WTC11 (cell line): ENCODE results near the gene LAMA3.

ENCODE experiments used
- CBFB ChIP-seq: sonication (generic); formaldehyde crosslinking; IDR thresholded peaks from 2 replicates; pipeline ENCODE4 v1.8.1; 2022; ENCODE audit warnings: mild to moderate bottlenecking, low read depth, missing genetic modification reagents
- CDX4 ChIP-seq: fragments of 250-450 bp; sonication (Bioruptor Pico); IDR thresholded peaks from 2 replicates; pipeline ENCODE4 v1.9.0; 2021; ENCODE audit warnings: moderate library complexity, mild to moderate bottlenecking, inconsistent platforms, borderline replicate concordance
- CTCF ChIP-seq: fragments of 200-600 bp; IDR thresholded peaks from 2 replicates; pipeline ENCODE4 v1.8.0; 2022; ENCODE audit warnings: antibody characterized with exemption
- E2F4 ChIP-seq: sonication (generic); formaldehyde crosslinking; IDR thresholded peaks from 2 replicates; pipeline ENCODE4 v1.8.1; 2022; ENCODE audit warnings: low read depth, mild to moderate bottlenecking, moderate library complexity, missing genetic modification reagents, borderline replicate concordance
- E2F5 ChIP-seq: sonication (generic); formaldehyde crosslinking; IDR thresholded peaks from 2 replicates; pipeline ENCODE4 v1.8.1; 2022; ENCODE audit warnings: mild to moderate bottlenecking, moderate library complexity, missing genetic modification reagents
- MLX ChIP-seq: sonication (generic); formaldehyde crosslinking; IDR thresholded peaks from 2 replicates; pipeline ENCODE4 v1.8.1; 2023; ENCODE audit warnings: mild to moderate bottlenecking, missing genetic modification reagents, moderate library complexity
- MXD4 ChIP-seq: fragments of 250-450 bp; sonication (Bioruptor Pico); IDR thresholded peaks from 2 replicates; pipeline ENCODE4 v1.8.0; 2021; ENCODE audit warnings: mild to moderate bottlenecking, moderate library complexity, borderline replicate concordance
- NFE2L1 ChIP-seq: sonication (generic); formaldehyde crosslinking; IDR thresholded peaks from 2 replicates; pipeline ENCODE4 v1.8.1; 2023; ENCODE audit warnings: missing genetic modification reagents
- NR2C2 ChIP-seq: sonication (generic); formaldehyde crosslinking; IDR thresholded peaks from 2 replicates; pipeline ENCODE4 v1.8.0; 2022; ENCODE audit warnings: mild to moderate bottlenecking, missing genetic modification reagents
- SP1 ChIP-seq: sonication (generic); formaldehyde crosslinking; conservative IDR thresholded peaks from 2 replicates; pipeline ENCODE4 v1.8.1; 2022; ENCODE audit warnings: missing genetic modification reagents
- ZBTB43 ChIP-seq: sonication (generic); formaldehyde crosslinking; IDR thresholded peaks from 2 replicates; pipeline ENCODE4 v1.8.1; 2023; ENCODE audit warnings: mild to moderate bottlenecking, missing genetic modification reagents
- ZSCAN18 ChIP-seq: fragments of 250-450 bp; sonication (Bioruptor Pico); IDR thresholded peaks from 2 replicates; pipeline ENCODE4 v2.1.2; 2022; ENCODE audit warnings: mild to moderate bottlenecking, moderate library complexity

GRCh38 chr18:23845988-23846630 lies 156.9 kb downstream of the LAMA3 start:
- no peak for TF ChIP-seq CTCF
- TF ChIP-seq SP1 (CRISPR knock-in tag), result no peak
- no peak for TF ChIP-seq E2F5 (CRISPR knock-in tag)
- no peak for TF ChIP-seq MXD4 (CRISPR knock-in tag)
- TF ChIP-seq CBFB (CRISPR knock-in tag), result no peak
- no peak for TF ChIP-seq NFE2L1 (CRISPR knock-in tag)
- TF ChIP-seq CDX4 (CRISPR knock-in tag), result no peak
- TF ChIP-seq NR2C2 (CRISPR knock-in tag), result no peak
- TF ChIP-seq E2F4, result no peak
- TF ChIP-seq ZBTB43 (CRISPR knock-in tag), result no peak
- no peak for TF ChIP-seq ZSCAN18 (CRISPR knock-in tag)
- TF ChIP-seq MLX, result no peak
